ENCODE results near the gene OR12D1.
"Not testable (repeated sequence)": the region's sequence is repeated elsewhere in the genome, so short reads cannot be mapped to it uniquely, and the experiment has no call there.

Gene OR12D1

GRCh38 chr6:29414588-29414987, at the start of gene OR12D1:
TSS of gene OR12D1 (plus strand) at chr6:29414928.
- no peak for DNase-seq (ENCODE audit: low spot score)

GRCh38 chr6:29368765-29369164, 46.0 kb upstream of the OR12D1 start, which contains the start of gene OR5V1:
TSS of gene OR5V1 (minus strand) at chr6:29368865. CDS start at chr6:29356195, 12,670 bp downstream.
- no peak for DNase-seq (ENCODE audit: low spot score)

GRCh38 chr6:29375191-29375590, 39.5 kb upstream of the OR12D1 start, which contains the start of gene OR12D3:
TSS of gene OR12D3 (minus strand) at chr6:29375291. CDS start at chr6:29375287, 4 bp downstream.
- no peak for DNase-seq (ENCODE audit: low spot score)

GRCh38 chr6:29376003-29376402, 38.7 kb upstream of the OR12D1 start:
- DNase-seq (ENCODE audit: low spot score): no peak

- DNase-seq (ENCODE audit: low spot score): no peak
These were observed 26.2 kb upstream of the OR12D1 start for GRCh38 chr6:29388533-29388932.

- no peak for DNase-seq (ENCODE audit: low spot score)
These were observed 19.4 kb upstream of the OR12D1 start, which contains the start of gene OR12D2 for GRCh38 chr6:29395331-29395730. TSS of gene OR12D2 (plus strand) at chr6:29395631. CDS start at chr6:29396700, 1,069 bp downstream.

- no peak for DNase-seq (ENCODE audit: low spot score)
These were observed 15.2 kb upstream of the OR12D1 start for GRCh38 chr6:29399525-29399924.

- no peak for DNase-seq (ENCODE audit: low spot score)
These were observed 10.9 kb upstream of the OR12D1 start for GRCh38 chr6:29403801-29404200.

- no peak for DNase-seq (ENCODE audit: low spot score)
These were observed 4.8 kb downstream of the OR12D1 start for GRCh38 chr6:29419516-29419915.

- no peak for DNase-seq (ENCODE audit: low spot score)
These were observed 9.4 kb downstream of the OR12D1 start for GRCh38 chr6:29424168-29424567.

GRCh38 chr6:29424575-29424974, 9.8 kb downstream of the OR12D1 start:
- no peak for DNase-seq (ENCODE audit: low spot score)

GRCh38 chr6:29425075-29425474, 10.3 kb downstream of the OR12D1 start:
- DNase-seq (ENCODE audit: low spot score): no peak

- DNase-seq (ENCODE audit: low spot score): no peak
These were observed 11.9 kb downstream of the OR12D1 start for GRCh38 chr6:29426654-29427053.

GRCh38 chr6:29436730-29437129, 22.0 kb downstream of the OR12D1 start:
- not testable (repeated sequence) for DNase-seq (ENCODE audit: low spot score)

- no peak for DNase-seq (ENCODE audit: low spot score)
These were observed 24.3 kb downstream of the OR12D1 start, which contains the start of gene OR10C1 for GRCh38 chr6:29439006-29439405. TSS of gene OR10C1 (plus strand) at chr6:29439306. CDS start at chr6:29440016, 710 bp downstream.

GRCh38 chr6:29442719-29443118, 28.0 kb downstream of the OR12D1 start:
- no peak for DNase-seq (ENCODE audit: low spot score)

- DNase-seq (ENCODE audit: low spot score): not testable (repeated sequence)
These were observed 29.3 kb downstream of the OR12D1 start for GRCh38 chr6:29444031-29444430.

- no peak for DNase-seq (ENCODE audit: low spot score)
These were observed 32.9 kb downstream of the OR12D1 start for GRCh38 chr6:29447670-29448069.

- no peak for DNase-seq (ENCODE audit: low spot score)
These were observed 36.9 kb downstream of the OR12D1 start for GRCh38 chr6:29451471-29452193.

GRCh38 chr6:29456971-29457370, 42.2 kb downstream of the OR12D1 start, which contains the start of the genes OR11A1 and OR2H1:
TSS of gene OR11A1 (minus strand) at chr6:29457071. CDS start at chr6:29427641, 29,430 bp downstream.
TSS of gene OR2H1 (plus strand) at chr6:29457155. CDS start at chr6:29461770, 4,615 bp downstream.
- DNase-seq (ENCODE audit: low spot score): no peak

- DNase-seq (ENCODE audit: low spot score): no peak
These were observed 46.5 kb downstream of the OR12D1 start for GRCh38 chr6:29461021-29461814.

GRCh38 chr6:29462022-29462421, 47.3 kb downstream of the OR12D1 start:
- no peak for DNase-seq (ENCODE audit: low spot score)

- no peak for DNase-seq (ENCODE audit: low spot score)
These were observed 50.6 kb downstream of the OR12D1 start for GRCh38 chr6:29465279-29465678.

All from AG08395 (cell line).